H9 (cell line): ENCODE measurements around the gene GALNT9. TPM values are rescaled to one million over a fixed set of nuclear protein-coding genes. Genes with fewer than 3 reads are reported as not detected.

Experiments
- DNase-seq: peaks from one replicate; pipeline ENCODE4 v3.0.0-alpha.2; 2017
- H2AFZ ChIP-seq: one replicate; pipeline ENCODE4 v1.6.1; 2013; ENCODE audit warnings: mild to moderate bottlenecking, low read length, control low read depth, moderate library complexity
- H2AK5ac ChIP-seq: 2 replicates; pipeline ENCODE4 v1.6.1; 2013; ENCODE audit warnings: low read length, control low read depth, mixed read lengths; ENCODE audit not compliant: insufficient read length
- H2BK120ac ChIP-seq: one replicate; pipeline ENCODE4 v1.6.1; 2013; ENCODE audit warnings: low read depth, mild to moderate bottlenecking, low read length, control low read depth, inconsistent platforms; ENCODE audit not compliant: poor library complexity, severe bottlenecking
- H2BK12ac ChIP-seq: 2 replicates; pipeline ENCODE4 v1.6.1; 2013; ENCODE audit warnings: low read length, control low read depth, mixed read lengths, low read depth; ENCODE audit not compliant: insufficient read length
- H2BK15ac ChIP-seq: 2 replicates; pipeline ENCODE4 v1.6.1; 2013; ENCODE audit warnings: low read depth, low read length, control low read depth
- H2BK20ac ChIP-seq: one replicate; pipeline ENCODE4 v1.6.1; 2013; ENCODE audit warnings: low read depth, mild to moderate bottlenecking, low read length, control low read depth, inconsistent platforms; ENCODE audit not compliant: poor library complexity, severe bottlenecking
- H2BK5ac ChIP-seq: 2 replicates; pipeline ENCODE4 v1.6.1; 2013; ENCODE audit warnings: low read length, control low read depth, mixed read lengths; ENCODE audit not compliant: insufficient read length
- H3K14ac ChIP-seq: 2 replicates; pipeline ENCODE4 v1.6.1; 2013; ENCODE audit warnings: low read length, control low read depth; ENCODE audit not compliant: insufficient read depth
- H3K18ac ChIP-seq: 2 replicates; pipeline ENCODE4 v1.6.1; 2013; ENCODE audit warnings: low read depth, mild to moderate bottlenecking, mixed read lengths, low read length, control low read depth; ENCODE audit not compliant: insufficient read length
- H3K23ac ChIP-seq: 2 replicates; pipeline ENCODE4 v1.6.1; 2013; ENCODE audit warnings: low read length, control low read depth, mixed read lengths, low read depth; ENCODE audit not compliant: insufficient read length
- H3K23me2 ChIP-seq: 2 replicates; pipeline ENCODE4 v1.6.1; 2013; ENCODE audit warnings: low read depth, mild to moderate bottlenecking, mixed read lengths, low read length, control low read depth; ENCODE audit not compliant: insufficient read length, poor library complexity, severe bottlenecking
- H3K27ac ChIP-seq: 2 replicates; pipeline ENCODE4 v1.5.1; 2013; ENCODE audit warnings: low read length, control low read depth, mixed read lengths, low read depth; ENCODE audit not compliant: insufficient read length
- H3K27me3 ChIP-seq: 2 replicates; pipeline ENCODE4 v1.6.1; 2013; ENCODE audit warnings: low read length, control low read depth, inconsistent platforms; ENCODE audit not compliant: insufficient read depth
- H3K4ac ChIP-seq: 2 replicates; pipeline ENCODE4 v1.6.1; 2013; ENCODE audit warnings: low read depth, mild to moderate bottlenecking, control low read depth, inconsistent platforms, low read length, moderate library complexity
- H3K4me1 ChIP-seq: 2 replicates; pipeline ENCODE4 v1.6.1; 2013; ENCODE audit warnings: low read length, control low read depth, inconsistent platforms; ENCODE audit not compliant: insufficient read depth
- H3K4me2 ChIP-seq: 2 replicates; pipeline ENCODE4 v1.6.1; 2013; ENCODE audit warnings: low read length, control low read depth, mixed read lengths; ENCODE audit not compliant: insufficient read length, insufficient read depth
- H3K56ac ChIP-seq: 2 replicates; pipeline ENCODE4 v1.6.1; 2013; ENCODE audit warnings: low read depth, mild to moderate bottlenecking, mixed read lengths, low read length, control low read depth; ENCODE audit not compliant: insufficient read length
- H3K79me1 ChIP-seq: 2 replicates; pipeline ENCODE4 v1.6.1; 2013; ENCODE audit warnings: low read depth, mild to moderate bottlenecking, moderate library complexity, low read length, control low read depth, inconsistent platforms; ENCODE audit not compliant: insufficient read depth, poor library complexity, severe bottlenecking
- H3K79me2 ChIP-seq: 2 replicates; pipeline ENCODE4 v1.6.1; 2013; ENCODE audit warnings: low read length, control low read depth, inconsistent platforms; ENCODE audit not compliant: insufficient read depth
- H3K9ac ChIP-seq: 2 replicates; pipeline ENCODE4 v1.6.1; 2013; ENCODE audit warnings: low read length, control low read depth, mixed read lengths; ENCODE audit not compliant: insufficient read length; ENCODE audit errors: extremely low read depth
- H3K9me3 ChIP-seq: one replicate; pipeline ENCODE4 v1.6.1; 2013; ENCODE audit warnings: low read depth, low read length, inconsistent platforms; ENCODE audit not compliant: control insufficient read depth
- H3T11ph ChIP-seq: one replicate; pipeline ENCODE4 v1.6.1; 2013; ENCODE audit warnings: mild to moderate bottlenecking, low read length, control low read depth, inconsistent platforms
- H4K20me1 ChIP-seq: one replicate; pipeline ENCODE4 v1.6.1; 2013; ENCODE audit not compliant: control insufficient read depth, insufficient read length, insufficient read depth
- H4K5ac ChIP-seq: 2 replicates; pipeline ENCODE4 v1.6.1; 2013; ENCODE audit warnings: low read depth, mild to moderate bottlenecking, mixed read lengths, low read length, control low read depth; ENCODE audit not compliant: insufficient read length
- H4K8ac ChIP-seq: replicated peaks from 2 replicates; pipeline ENCODE4 v1.6.1; 2013; ENCODE audit warnings: low read length, control low read depth, mixed read lengths, low read depth; ENCODE audit not compliant: insufficient read length
- H4K91ac ChIP-seq: 2 replicates; pipeline ENCODE4 v1.6.1; 2013; ENCODE audit warnings: low read depth, mild to moderate bottlenecking, moderate library complexity, mixed read lengths, low read length, control low read depth; ENCODE audit not compliant: insufficient read length
- H3K27ac Mint-ChIP-seq, 3 experiments: 2 replicates in 2 of 3; 3 replicates in 1 of 3; pipeline ENCODE4 v1.8.0; 2020 to 2021; ENCODE audit warnings: mixed read lengths in 3 of 3, mild to moderate bottlenecking in 1 of 3, moderate library complexity in 1 of 3
- H3K27me3 Mint-ChIP-seq: 2 replicates; pipeline ENCODE4 v1.8.0; 2021; ENCODE audit warnings: low read depth, mild to moderate bottlenecking, moderate library complexity, mixed read lengths
- H3K36me3 Mint-ChIP-seq, 3 experiments: 2 replicates in 2 of 3; 3 replicates in 1 of 3; pipeline ENCODE4 v1.8.0; 2020 to 2021; ENCODE audit warnings: low read depth in 3 of 3, mixed read lengths in 3 of 3; ENCODE audit not compliant: insufficient read depth in 1 of 3
- H3K4me1 Mint-ChIP-seq, 2 experiments: 2 replicates each; pipeline ENCODE4 v1.8.0; 2020; ENCODE audit warnings: mixed read lengths in 2 of 2
- H3K4me3 Mint-ChIP-seq, 2 experiments: 2 replicates in 1 of 2; 3 replicates in 1 of 2; pipeline ENCODE4 v1.8.0; 2020 to 2021; ENCODE audit warnings: mild to moderate bottlenecking in 2 of 2, mixed read lengths in 2 of 2, moderate library complexity in 1 of 2
- H3K9me3 Mint-ChIP-seq, 2 experiments: 2 replicates in 1 of 2; 3 replicates in 1 of 2; pipeline ENCODE4 v1.8.0; 2020; ENCODE audit warnings: mild to moderate bottlenecking in 2 of 2, mixed read lengths in 2 of 2, moderate library complexity in 1 of 2
- CTCF ChIP-seq: fragments of 200-600 bp; sonication (generic); conservative IDR thresholded peaks from 3 replicates; pipeline ENCODE4 v1.8.0; 2021; ENCODE audit warnings: antibody characterized with exemption, mild to moderate bottlenecking
- WGBS: extraction: QIAGEN DNeasy Blood & Tissue Kit; methylation state at CpG from one replicate; pipeline ENCODE4 v1.1.7; 2013; ENCODE audit warnings: missing lambda C conversion rate, low lambda C conversion rate, mixed read lengths; ENCODE audit not compliant: insufficient read length; ENCODE audit errors: extremely low coverage; 5-methylcytosine and 5-hydroxymethylcytosine counted together
- total RNA-seq: library from RNA; stranded (reverse); gene quantifications from 2 replicates; pipeline ENCODE4 v1.2.1, GENCODE V29; 2021

The GALNT9 gene
- total RNA-seq, 1 experiment from 2014 or later: 0.35 TPM

GRCh38 chr12:132211816-132212215 lies 117.6 kb downstream of the GALNT9 start:
- Histone ChIP-seq H3K9me3 (no peaks in the 10 kb centered on the region), H2BK12ac (no peak overlapping the region), H2AFZ (no peak overlapping the region), H3K9ac (no peak overlapping the region), H3T11ph (no peak overlapping the region), H2BK120ac (no peak overlapping the region), H4K8ac (no peak overlapping the region), H2BK5ac (no peak overlapping the region), H3K18ac (no peak overlapping the region), H3K27me3 (no peaks in the 10 kb centered on the region; the same call in 1 of the 2 replicates), H4K91ac (no peak overlapping the region), H3K27ac (no peak overlapping the region), H3K79me1 (no peaks in the 10 kb centered on the region), H3K4me1 (no peaks in the 10 kb centered on the region), H3K23ac (no peak overlapping the region), H3K79me2 (no peaks in the 10 kb centered on the region), H3K14ac (no peak overlapping the region), H2BK15ac (no peak overlapping the region), H2AK5ac (no peak overlapping the region), H3K56ac (no peak overlapping the region), H4K20me1 (no peaks in the 10 kb centered on the region), H2BK20ac (no peak overlapping the region), H3K23me2 (no peaks in the 10 kb centered on the region), H3K4me2 (no peak overlapping the region), H3K4ac (no peak overlapping the region), H4K5ac (no peak overlapping the region)
- H3K27ac Mint-ChIP-seq: no peak overlapping the region
- peaks cover 87% of the 10 kb centered on the region for H3K27me3 Mint-ChIP-seq
- no CpG with 5 or more reads among the region's 17 CpGs for WGBS
- H3K4me1 Mint-ChIP-seq: no peaks in the 10 kb centered on the region
- no peak for TF ChIP-seq CTCF
- H3K36me3 Mint-ChIP-seq: no peaks in the 10 kb centered on the region
- no peak overlapping the region for H3K4me3 Mint-ChIP-seq
- DNase-seq: no peak
- peaks cover 2 to 7% of the 10 kb centered on the region in 2 experiments; a peak in 3 of 5 replicates for H3K9me3 Mint-ChIP-seq
